SK-N-SH treated with all-trans-retinoic acid at 6 μM for 48 hours (cell line): ENCODE measurements around the gene TFCP2.

Experiments
- ATAC-seq: fragments of 200-7000 bp; cut with Tn5 transposase; 3 replicates; pipeline ENCODE4 v1.9.1; 2020; ENCODE audit warnings: mild to moderate bottlenecking, moderate library complexity
- ARNTL ChIP-seq: fragments of 450-650 bp; formaldehyde crosslinking; IDR thresholded peaks from 2 replicates; pipeline ENCODE4 v1.5.0; 2020; ENCODE audit warnings: low read depth, mild to moderate bottlenecking, moderate library complexity, borderline replicate concordance
- BACH2 ChIP-seq: fragments of 250-450 bp; sonication (Bioruptor Pico); IDR thresholded peaks from 2 replicates; pipeline ENCODE4 v1.9.0; 2021; ENCODE audit warnings: mild to moderate bottlenecking, borderline replicate concordance
- CREB5 ChIP-seq: fragments of 250-450 bp; sonication (Bioruptor Pico); IDR thresholded peaks from 2 replicates; pipeline ENCODE4 v1.5.1; 2020; ENCODE audit warnings: low read depth, mild to moderate bottlenecking, moderate library complexity
- CSDC2 ChIP-seq: fragments of 250-450 bp; sonication (Bioruptor Pico); IDR thresholded peaks from 2 replicates; pipeline ENCODE4 v1.5.0; 2020; ENCODE audit warnings: mild to moderate bottlenecking, moderate library complexity
- ESRRG ChIP-seq: fragments of 250-450 bp; sonication (Bioruptor Pico); IDR thresholded peaks from 2 replicates; pipeline ENCODE4 v1.6.1; 2021; ENCODE audit warnings: mild to moderate bottlenecking
- GLIS3 ChIP-seq: fragments of 250-450 bp; sonication (Bioruptor Pico); IDR thresholded peaks from 2 replicates; pipeline ENCODE4 v1.5.0; 2020; ENCODE audit warnings: mild to moderate bottlenecking, moderate library complexity
- ISL1 ChIP-seq: fragments of 250-450 bp; sonication (Bioruptor Pico); IDR thresholded peaks from 2 replicates; pipeline ENCODE4 v2.1.2; 2022; ENCODE audit warnings: mild to moderate bottlenecking, moderate library complexity
- PPARA ChIP-seq: fragments of 250-450 bp; sonication (Bioruptor Pico); IDR thresholded peaks from 2 replicates; pipeline ENCODE4 v1.5.0; 2020; ENCODE audit warnings: mild to moderate bottlenecking, borderline replicate concordance
- RARB ChIP-seq: fragments of 250-450 bp; sonication (Bioruptor Pico); IDR thresholded peaks from 2 replicates; pipeline ENCODE4 v1.8.0; 2021; ENCODE audit warnings: mild to moderate bottlenecking, moderate library complexity
- SNAI2 ChIP-seq: fragments of 250-450 bp; sonication (Bioruptor Pico); IDR thresholded peaks from 2 replicates; pipeline ENCODE4 v1.5.0; 2020; ENCODE audit warnings: mild to moderate bottlenecking, moderate library complexity
- TCF4 ChIP-seq: fragments of 250-450 bp; sonication (Bioruptor Pico); IDR thresholded peaks from 2 replicates; pipeline ENCODE4 v1.8.0; 2021; ENCODE audit warnings: mild to moderate bottlenecking, moderate library complexity, borderline replicate concordance
- TOX ChIP-seq: fragments of 250-450 bp; sonication (Bioruptor Pico); IDR thresholded peaks from 2 replicates; pipeline ENCODE4 v1.8.0; 2021; ENCODE audit warnings: mild to moderate bottlenecking, moderate library complexity, borderline replicate concordance
- TSHZ2 ChIP-seq: fragments of 250-450 bp; sonication (Bioruptor Pico); IDR thresholded peaks from 2 replicates; pipeline ENCODE4 v1.5.0; 2020; ENCODE audit warnings: mild to moderate bottlenecking, moderate library complexity
- ZC3H10 ChIP-seq: fragments of 250-450 bp; sonication (Bioruptor Pico); IDR thresholded peaks from 2 replicates; pipeline ENCODE4 v1.5.1; 2021; ENCODE audit warnings: mild to moderate bottlenecking, moderate library complexity
- ZFP3 ChIP-seq: fragments of 250-450 bp; sonication (Bioruptor Pico); IDR thresholded peaks from 2 replicates; pipeline ENCODE4 v1.5.0; 2020; ENCODE audit warnings: mild to moderate bottlenecking, moderate library complexity
- ZNF70 ChIP-seq: fragments of 450-650 bp; formaldehyde crosslinking; IDR thresholded peaks from 2 replicates; pipeline ENCODE4 v1.5.0; 2020; ENCODE audit warnings: mild to moderate bottlenecking, moderate library complexity
- ZNF8 ChIP-seq: fragments of 450-650 bp; formaldehyde crosslinking; IDR thresholded peaks from 2 replicates; pipeline ENCODE4 v1.5.0; 2020; ENCODE audit warnings: mild to moderate bottlenecking, moderate library complexity
- TF ChIP-seq, protein P1 (sequence below): fragments of 250-450 bp; sonication (Bioruptor Pico); IDR thresholded peaks from 2 replicates; pipeline ENCODE4 v1.8.0; 2020; ENCODE audit warnings: mild to moderate bottlenecking, moderate library complexity, borderline replicate concordance
- TF ChIP-seq, protein P2 (sequence below): fragments of 250-450 bp; sonication (Bioruptor Pico); IDR thresholded peaks from 2 replicates; pipeline ENCODE4 v1.5.1; 2021; ENCODE audit warnings: mild to moderate bottlenecking, moderate library complexity

TFCP2 gene

DNA sequence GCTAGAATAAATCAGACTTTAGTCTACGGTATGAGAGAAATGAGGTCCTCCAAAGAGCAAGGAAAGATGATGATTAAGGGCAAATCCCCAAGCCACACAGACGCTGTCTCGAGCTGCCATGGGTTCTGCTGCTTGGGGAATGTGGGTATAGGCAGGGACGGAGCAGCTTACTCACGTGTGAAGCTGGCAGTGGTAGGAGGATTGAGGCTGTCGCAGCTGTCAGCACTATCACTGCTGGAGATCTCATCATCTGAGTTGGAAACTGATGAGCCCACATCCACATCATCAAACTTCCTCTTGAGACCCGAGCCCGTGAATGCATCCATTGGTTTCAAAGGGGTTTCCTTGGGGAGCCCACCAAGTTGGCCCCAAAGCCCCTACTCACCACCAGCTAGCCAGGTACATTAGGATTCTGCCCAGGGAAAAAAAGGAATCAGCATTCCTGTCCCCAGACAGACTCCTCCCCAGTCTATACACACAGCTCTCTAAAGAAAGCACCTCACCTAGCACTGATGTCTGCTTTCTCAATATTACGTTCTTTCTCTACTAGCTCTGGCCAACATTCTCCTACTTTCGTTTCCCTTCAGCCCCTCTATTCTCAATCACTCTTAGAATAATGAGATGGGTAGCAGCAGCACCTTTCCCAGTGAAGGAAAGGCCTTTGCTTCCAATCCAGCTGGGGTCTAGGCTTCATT, 96.6 kb downstream of the TFCP2 start:
- ATAC-seq, result no peak
- TF ChIP-seq CSDC2 (CRISPR knock-in tag) (no peak), ESRRG (CRISPR knock-in tag) (no peak), GLIS3 (CRISPR knock-in tag) (no peak), BACH2 (CRISPR knock-in tag) (no peak), ZC3H10 (CRISPR knock-in tag) (no peak), SNAI2 (CRISPR knock-in tag) (no peak), RARB (CRISPR knock-in tag) (no peak), PPARA (no peak)
- TF ChIP-seq, protein P1, sequence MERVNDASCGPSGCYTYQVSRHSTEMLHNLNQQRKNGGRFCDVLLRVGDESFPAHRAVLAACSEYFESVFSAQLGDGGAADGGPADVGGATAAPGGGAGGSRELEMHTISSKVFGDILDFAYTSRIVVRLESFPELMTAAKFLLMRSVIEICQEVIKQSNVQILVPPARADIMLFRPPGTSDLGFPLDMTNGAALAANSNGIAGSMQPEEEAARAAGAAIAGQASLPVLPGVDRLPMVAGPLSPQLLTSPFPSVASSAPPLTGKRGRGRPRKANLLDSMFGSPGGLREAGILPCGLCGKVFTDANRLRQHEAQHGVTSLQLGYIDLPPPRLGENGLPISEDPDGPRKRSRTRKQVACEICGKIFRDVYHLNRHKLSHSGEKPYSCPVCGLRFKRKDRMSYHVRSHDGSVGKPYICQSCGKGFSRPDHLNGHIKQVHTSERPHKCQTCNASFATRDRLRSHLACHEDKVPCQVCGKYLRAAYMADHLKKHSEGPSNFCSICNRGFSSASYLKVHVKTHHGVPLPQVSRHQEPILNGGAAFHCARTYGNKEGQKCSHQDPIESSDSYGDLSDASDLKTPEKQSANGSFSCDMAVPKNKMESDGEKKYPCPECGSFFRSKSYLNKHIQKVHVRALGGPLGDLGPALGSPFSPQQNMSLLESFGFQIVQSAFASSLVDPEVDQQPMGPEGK (CRISPR knock-in tag), result no peak
- TF ChIP-seq, protein P2, sequence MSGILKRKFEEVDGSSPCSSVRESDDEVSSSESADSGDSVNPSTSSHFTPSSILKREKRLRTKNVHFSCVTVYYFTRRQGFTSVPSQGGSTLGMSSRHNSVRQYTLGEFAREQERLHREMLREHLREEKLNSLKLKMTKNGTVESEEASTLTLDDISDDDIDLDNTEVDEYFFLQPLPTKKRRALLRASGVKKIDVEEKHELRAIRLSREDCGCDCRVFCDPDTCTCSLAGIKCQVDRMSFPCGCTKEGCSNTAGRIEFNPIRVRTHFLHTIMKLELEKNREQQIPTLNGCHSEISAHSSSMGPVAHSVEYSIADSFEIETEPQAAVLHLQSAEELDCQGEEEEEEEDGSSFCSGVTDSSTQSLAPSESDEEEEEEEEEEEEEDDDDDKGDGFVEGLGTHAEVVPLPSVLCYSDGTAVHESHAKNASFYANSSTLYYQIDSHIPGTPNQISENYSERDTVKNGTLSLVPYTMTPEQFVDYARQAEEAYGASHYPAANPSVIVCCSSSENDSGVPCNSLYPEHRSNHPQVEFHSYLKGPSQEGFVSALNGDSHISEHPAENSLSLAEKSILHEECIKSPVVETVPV (CRISPR knock-in tag), result no peak

DNA sequence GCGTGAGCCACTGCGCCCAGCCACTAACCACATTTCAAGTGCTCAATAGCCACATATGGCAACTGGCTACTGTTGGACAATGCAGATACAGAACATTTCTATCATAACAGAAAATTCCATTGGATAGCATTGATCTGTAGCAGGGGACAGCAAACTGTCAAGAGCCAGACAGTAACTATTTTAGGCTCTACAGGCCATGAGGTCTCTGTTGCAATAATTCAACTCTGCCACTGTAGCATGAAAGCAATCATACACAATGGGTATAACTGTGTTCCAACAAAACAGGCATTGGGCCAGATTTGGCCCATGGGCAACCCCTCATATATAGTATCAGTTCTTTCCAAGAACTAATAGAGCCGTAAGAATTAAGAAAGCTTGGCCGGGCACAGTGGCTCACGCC, 97.5 kb downstream of the TFCP2 start:
- TF ChIP-seq ZNF8 (CRISPR knock-in tag), result no peak
- TF ChIP-seq ZNF70 (CRISPR knock-in tag), result no peak
- TF ChIP-seq CREB5 (CRISPR knock-in tag), result no peak
- TF ChIP-seq TSHZ2 (CRISPR knock-in tag), result no peak
- no peak for TF ChIP-seq ESRRG (CRISPR knock-in tag)
- no peak for TF ChIP-seq TCF4 (CRISPR knock-in tag)
- TF ChIP-seq, all 23 proteins: peak for 0
- ATAC-seq, result no peak

DNA sequence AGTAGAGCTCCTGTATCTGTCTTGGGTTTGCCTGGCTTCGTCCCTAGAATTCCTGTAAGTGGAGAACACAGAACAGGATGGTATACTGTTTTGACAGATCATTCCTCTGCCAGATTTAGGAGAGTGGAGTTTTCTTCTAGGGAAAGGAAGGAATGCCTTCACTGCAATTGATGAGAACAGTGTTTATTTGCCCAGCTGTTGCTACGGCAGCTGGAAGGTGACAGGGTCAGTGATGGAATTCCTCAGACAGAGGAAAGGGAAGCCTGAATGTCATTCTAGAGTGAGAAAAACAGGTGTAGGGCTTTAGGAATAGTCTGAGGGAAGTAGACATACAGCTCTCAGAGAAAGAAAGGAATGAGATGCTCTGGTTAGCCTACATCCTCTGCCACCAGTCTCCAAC, 101.3 kb downstream of the TFCP2 start:
- TF ChIP-seq ZFP3 (no peak), CREB5 (CRISPR knock-in tag) (no peak), ISL1 (CRISPR knock-in tag) (no peak), ZNF70 (CRISPR knock-in tag) (no peak), SNAI2 (CRISPR knock-in tag) (no peak), ARNTL (CRISPR knock-in tag) (no peak), GLIS3 (CRISPR knock-in tag) (no peak), TOX (CRISPR knock-in tag) (no peak), PPARA (no peak), ZC3H10 (CRISPR knock-in tag) (no peak), CSDC2 (CRISPR knock-in tag) (no peak), ZNF8 (CRISPR knock-in tag) (no peak), TSHZ2 (CRISPR knock-in tag) (no peak), TCF4 (CRISPR knock-in tag) (no peak), ESRRG (CRISPR knock-in tag) (no peak)
- ATAC-seq, result no peak
